Measurements from ENCODE around the gene VARS2.
"Not testable (repeated sequence)": the region's sequence is repeated elsewhere in the genome, so short reads cannot be mapped to it uniquely, and the experiment has no call there.

VARS2 gene

GRCh38 chr6:30917487-30917886 is 3.4 kb downstream of the VARS2 start:
- no peaks in the 10 kb centered on the region for H3K9me3 ChIP-seq (ENCODE audit: severe bottlenecking)
- no peaks in the 10 kb centered on the region for H3K27me3 ChIP-seq (ENCODE audit: insufficient read depth, low read depth, severe bottlenecking)
- H3K4me3 ChIP-seq (ENCODE audit: low read depth, low read length) = no peak overlapping the region
- no peak for TF ChIP-seq CTCF (IDR thresholded peaks at IDR 0.05; ENCODE audit: low read depth, low read length)
- no peak overlapping the region for H3K27ac ChIP-seq
- H3K36me3 ChIP-seq = peaks cover 74% of the 10 kb centered on the region
- no peak for DNase-seq

GRCh38 chr6:30918670-30919069 is 4.6 kb downstream of the VARS2 start:
- no peak for DNase-seq
- no peak for TF ChIP-seq CTCF (IDR thresholded peaks at IDR 0.05; ENCODE audit: low read depth, low read length)
- H3K27ac ChIP-seq = no peak overlapping the region
- H3K27me3 ChIP-seq (ENCODE audit: insufficient read depth, low read depth, severe bottlenecking) = no peaks in the 10 kb centered on the region
- H3K9me3 ChIP-seq (ENCODE audit: severe bottlenecking) = no peaks in the 10 kb centered on the region
- peaks cover 74% of the 10 kb centered on the region for H3K36me3 ChIP-seq
- no peak overlapping the region for H3K4me3 ChIP-seq (ENCODE audit: low read depth, low read length)

GRCh38 chr6:30922447-30922852 is 8.4 kb downstream of the VARS2 start:
- Histone ChIP-seq H3K27me3 (ENCODE audit: insufficient read depth, low read depth, severe bottlenecking) (no peaks in the 10 kb centered on the region), H3K36me3 (peaks cover 93% of the 10 kb centered on the region), H3K9me3 (ENCODE audit: severe bottlenecking) (no peaks in the 10 kb centered on the region), H3K27ac (no peak overlapping the region), H3K4me3 (ENCODE audit: low read depth, low read length) (no peak overlapping the region)
- no peak for TF ChIP-seq CTCF (IDR thresholded peaks at IDR 0.05; ENCODE audit: low read depth, low read length)
- no peak for DNase-seq

- DNase-seq; H3K4me3 ChIP-seq (ENCODE audit: low read depth, low read length); H3K27me3 ChIP-seq (ENCODE audit: insufficient read depth, low read depth, severe bottlenecking); H3K27ac ChIP-seq; H3K9me3 ChIP-seq (ENCODE audit: severe bottlenecking): not testable (repeated sequence)
- H3K36me3 ChIP-seq = peaks cover 91% of the 10 kb centered on the region
These were observed 10.1 kb downstream of the VARS2 start for GRCh38 chr6:30924040-30924627.

- no peak for DNase-seq
- Histone ChIP-seq H3K9me3 (ENCODE audit: severe bottlenecking) (peaks cover 7% of the 10 kb centered on the region), H3K36me3 (peaks cover 66% of the 10 kb centered on the region), H3K27ac (no peak overlapping the region), H3K4me3 (ENCODE audit: low read depth, low read length) (no peak overlapping the region), H3K27me3 (ENCODE audit: insufficient read depth, low read depth, severe bottlenecking) (no peaks in the 10 kb centered on the region)
- TF ChIP-seq CTCF (IDR thresholded peaks at IDR 0.05; ENCODE audit: low read depth, low read length) = no peak
These were observed 12.6 kb downstream of the VARS2 start for GRCh38 chr6:30926644-30927043.

GRCh38 chr6:30927080-30927479 is 13.0 kb downstream of the VARS2 start:
- not testable (repeated sequence) for H3K4me3 ChIP-seq (ENCODE audit: low read depth, low read length); H3K9me3 ChIP-seq (ENCODE audit: severe bottlenecking); H3K27ac ChIP-seq; DNase-seq; H3K27me3 ChIP-seq (ENCODE audit: insufficient read depth, low read depth, severe bottlenecking)
- peaks cover 62% of the 10 kb centered on the region for H3K36me3 ChIP-seq

GRCh38 chr6:30928677-30929076 is 14.6 kb downstream of the VARS2 start:
- no peak for DNase-seq
- H3K36me3 ChIP-seq = peaks cover 46% of the 10 kb centered on the region
- H3K27me3 ChIP-seq (ENCODE audit: insufficient read depth, low read depth, severe bottlenecking) = peaks cover 3% of the 10 kb centered on the region
- no peak overlapping the region for H3K4me3 ChIP-seq (ENCODE audit: low read depth, low read length)
- H3K9me3 ChIP-seq (ENCODE audit: severe bottlenecking) = peaks cover 7% of the 10 kb centered on the region
- H3K27ac ChIP-seq = no peak overlapping the region
- TF ChIP-seq CTCF (IDR thresholded peaks at IDR 0.05; ENCODE audit: low read depth, low read length) = no peak

All from WERI-Rb-1 (cell line).